GM12801 (cell line): Measurements from ENCODE around the gene ZMAT3.

Source experiments
- TF ChIP-seq, protein P1 (sequence below): IDR thresholded peaks from one replicate; pipeline ENCODE4 v1.5.1; 2011; ENCODE audit warnings: control low read depth; ENCODE audit not compliant: insufficient read length; ENCODE audit errors: extremely low read depth

Gene ZMAT3

DNA sequence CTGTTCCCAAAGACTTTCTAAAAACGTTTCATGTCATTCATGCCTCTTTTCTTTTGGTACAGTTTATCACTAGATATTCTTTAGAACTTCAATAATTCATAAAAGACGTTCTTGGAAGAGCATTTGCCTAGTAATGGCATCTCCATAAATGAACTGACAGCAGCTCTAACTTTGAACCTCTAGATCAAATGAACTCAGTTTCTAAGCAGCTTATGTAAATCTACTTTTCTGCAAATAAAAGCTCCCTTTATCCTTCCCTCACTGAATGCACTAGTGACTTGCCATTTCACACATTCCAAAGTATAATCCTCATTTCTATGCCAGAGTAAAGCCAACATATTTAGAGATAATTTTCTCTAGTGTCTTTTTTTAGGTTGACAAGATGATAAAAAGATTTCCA lies 85.2 kb downstream of the ZMAT3 start:
- TF ChIP-seq, protein P1, sequence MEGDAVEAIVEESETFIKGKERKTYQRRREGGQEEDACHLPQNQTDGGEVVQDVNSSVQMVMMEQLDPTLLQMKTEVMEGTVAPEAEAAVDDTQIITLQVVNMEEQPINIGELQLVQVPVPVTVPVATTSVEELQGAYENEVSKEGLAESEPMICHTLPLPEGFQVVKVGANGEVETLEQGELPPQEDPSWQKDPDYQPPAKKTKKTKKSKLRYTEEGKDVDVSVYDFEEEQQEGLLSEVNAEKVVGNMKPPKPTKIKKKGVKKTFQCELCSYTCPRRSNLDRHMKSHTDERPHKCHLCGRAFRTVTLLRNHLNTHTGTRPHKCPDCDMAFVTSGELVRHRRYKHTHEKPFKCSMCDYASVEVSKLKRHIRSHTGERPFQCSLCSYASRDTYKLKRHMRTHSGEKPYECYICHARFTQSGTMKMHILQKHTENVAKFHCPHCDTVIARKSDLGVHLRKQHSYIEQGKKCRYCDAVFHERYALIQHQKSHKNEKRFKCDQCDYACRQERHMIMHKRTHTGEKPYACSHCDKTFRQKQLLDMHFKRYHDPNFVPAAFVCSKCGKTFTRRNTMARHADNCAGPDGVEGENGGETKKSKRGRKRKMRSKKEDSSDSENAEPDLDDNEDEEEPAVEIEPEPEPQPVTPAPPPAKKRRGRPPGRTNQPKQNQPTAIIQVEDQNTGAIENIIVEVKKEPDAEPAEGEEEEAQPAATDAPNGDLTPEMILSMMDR = no peak

DNA sequence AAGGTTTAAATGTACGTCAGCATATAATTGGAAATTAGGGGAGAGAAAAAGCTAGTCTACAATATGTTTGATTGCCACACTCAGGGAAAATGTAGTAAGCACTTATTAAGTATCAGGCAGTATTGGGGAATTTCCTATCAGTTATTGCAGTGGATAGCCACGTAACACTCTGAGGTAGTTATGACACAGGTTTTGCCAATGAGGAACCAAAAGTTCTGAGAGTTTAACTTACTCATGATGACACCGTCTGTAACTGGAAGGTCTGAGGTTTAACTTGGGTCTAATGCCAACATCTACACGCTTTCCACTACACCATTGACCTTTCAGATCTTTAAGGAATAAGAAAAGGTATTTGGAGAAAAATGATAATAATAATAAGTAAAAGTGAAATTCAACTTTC lies 89.5 kb downstream of the ZMAT3 start:
- TF ChIP-seq, protein P1 = no peak

DNA sequence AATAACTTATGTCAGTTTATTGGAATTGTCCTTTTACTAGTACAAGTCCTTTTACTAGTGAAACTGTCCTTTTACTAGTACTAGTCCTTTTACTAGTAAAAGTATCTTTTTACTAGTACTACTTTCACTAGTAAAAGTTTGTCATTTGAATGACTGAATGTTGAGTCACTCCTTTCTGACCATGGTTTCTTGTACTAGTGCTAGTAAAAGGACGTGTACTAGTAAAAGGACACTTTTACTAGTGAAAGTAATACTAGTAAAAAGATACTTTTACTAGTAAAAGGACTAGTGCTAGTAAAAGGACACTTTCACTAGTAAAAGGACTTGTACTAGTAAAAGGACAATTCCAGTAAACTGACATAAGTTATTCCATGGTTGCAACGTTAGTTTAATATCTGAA lies 96.3 kb downstream of the ZMAT3 start:
- TF ChIP-seq, protein P1 = no peak

- TF ChIP-seq, protein P1 = no peak
Observed at GRCh38 chr3:178971614-178972013, 100.0 kb downstream of the ZMAT3 start.

- TF ChIP-seq, protein P1 = no peak
Observed at GRCh38 chr3:178969004-178969700, 102.5 kb downstream of the ZMAT3 start.
